CD4-positive, alpha-beta memory T cell (primary cell): ENCODE results near the gene CD40. TPM values are rescaled to one million over a fixed set of nuclear protein-coding genes. Genes with fewer than 3 reads are reported as not detected.
"Not testable (repeated sequence)": the region's sequence is repeated elsewhere in the genome, so short reads cannot be mapped to it uniquely, and the experiment has no call there.

ENCODE experiments used
- CTCF ChIA-PET: fragments of 350-600 bp; sonication (Branson Sonifier 250); formaldehyde crosslinking; loops from one replicate; lab custom pipeline; 2021; ENCODE audit warnings: inconsistent platforms; ENCODE audit not compliant: partially characterized antibody; lab: Charles Lee
- POLR2A ChIA-PET: fragments of 350-600 bp; sonication (Branson Sonifier 250); formaldehyde crosslinking; loops from one replicate; lab custom pipeline; 2021; ENCODE audit not compliant: partially characterized antibody; lab: Charles Lee
- DNase-seq, 5 donors: peaks; one replicate each; pipeline versions ENCODE4 v3.0.0 to v3.0.0-alpha.2; 2020 to 2022; ENCODE audit warnings: mixed read lengths in 1 of 5
- H3K27ac ChIP-seq: one replicate; pipeline ENCODE4 v1.7.0; 2013; ENCODE audit warnings: low read depth, low read length
- H3K27me3 ChIP-seq: 2 replicates; pipeline ENCODE4 v1.7.0; 2013; ENCODE audit warnings: mild to moderate bottlenecking, low read length, moderate library complexity; ENCODE audit not compliant: insufficient read depth
- H3K36me3 ChIP-seq: 2 replicates; pipeline ENCODE4 v1.7.0; 2013; ENCODE audit warnings: mild to moderate bottlenecking, low read length, moderate library complexity; ENCODE audit not compliant: insufficient read depth
- H3K4me1 ChIP-seq: 2 replicates; pipeline ENCODE4 v1.7.0; 2013; ENCODE audit warnings: mild to moderate bottlenecking, low read length, moderate library complexity; ENCODE audit not compliant: insufficient read depth
- H3K4me3 ChIP-seq, 2 donors: one replicate each; pipeline ENCODE4 v1.7.0; 2013; ENCODE audit warnings: low read length in 2 of 2, mild to moderate bottlenecking in 1 of 2
- H3K9me3 ChIP-seq, 2 donors: one replicate each; pipeline ENCODE4 v1.7.0; 2013; ENCODE audit warnings: low read length in 2 of 2, control low read depth in 1 of 2; ENCODE audit not compliant: control insufficient read depth in 1 of 2
- H3K27ac Mint-ChIP-seq, 7 donors: one replicate each; pipeline ENCODE4 v1.8.0; 2020 to 2021; ENCODE audit warnings: mixed read lengths in 7 of 7, mild to moderate bottlenecking in 6 of 7, inconsistent platforms in 3 of 7, moderate library complexity in 3 of 7
- H3K27me3 Mint-ChIP-seq, 2 donors: one replicate each; pipeline ENCODE4 v1.8.0; 2020 to 2021; ENCODE audit warnings: mixed read lengths in 2 of 2
- H3K36me3 Mint-ChIP-seq, 2 donors: one replicate each; pipeline ENCODE4 v1.8.0; 2020 to 2021; ENCODE audit warnings: mixed read lengths in 2 of 2, inconsistent platforms in 1 of 2, mild to moderate bottlenecking in 1 of 2
- H3K4me1 Mint-ChIP-seq, 4 donors: one replicate each; pipeline ENCODE4 v1.8.0; 2020 to 2021; ENCODE audit warnings: mixed read lengths in 4 of 4, mild to moderate bottlenecking in 1 of 4
- H3K4me3 Mint-ChIP-seq, 8 donors: one replicate each; pipeline ENCODE4 v1.8.0; 2020 to 2021; ENCODE audit warnings: mixed read lengths in 8 of 8, mild to moderate bottlenecking in 7 of 8, moderate library complexity in 6 of 8, inconsistent platforms in 3 of 8
- H3K9me3 Mint-ChIP-seq, 8 donors: one replicate each; pipeline ENCODE4 v1.8.0; 2020 to 2021; ENCODE audit warnings: mixed read lengths in 8 of 8, mild to moderate bottlenecking in 5 of 8, inconsistent platforms in 3 of 8, moderate library complexity in 1 of 8
- intact Hi-C: fragments of 100-400 bp; cut with micrococcal nuclease; formaldehyde crosslinking; loops from one replicate; pipeline ENCODE4 v1.15.1; 2023
- polyA plus RNA-seq, 2 donors: library from polyadenylated mRNA; unstranded; fragments of 300-500 nt; fragmentation: Illumina TruSeq; gene quantifications; one replicate each; pipeline ENCODE4 v1.2.3, GENCODE V29; 2021
- total RNA-seq, 2 experiments: library from RNA; stranded (reverse); gene quantifications; one replicate each; pipeline ENCODE4 v1.2.3, GENCODE V29; 2021

CD40 gene
- total and polyA plus RNA-seq, 4 experiments from 2014 or later: 2.5 to 3.7 (median 3.0) TPM

- H3K9me3 Mint-ChIP-seq, H3K4me3 Mint-ChIP-seq, H3K4me3 ChIP-seq, intact Hi-C loops, DNase-seq, H3K27me3 Mint-ChIP-seq, H3K9me3 ChIP-seq, H3K36me3 ChIP-seq, H3K27me3 ChIP-seq, H3K27ac Mint-ChIP-seq, H3K27ac ChIP-seq, POLR2A ChIA-PET: not testable (repeated sequence)
- CTCF ChIA-PET: interaction anchor here (0.9 to 1.7 kb wide), 2 partner anchors 40 to 77 kb away, joined by 3 to 5 read pairs; no protein-coding TSS in a partner anchor
- Mint-ChIP-seq H3K4me1 (peaks cover 12 to 34% (median 27%) of the 10 kb centered on the region in 4 donors), H3K36me3 (peaks cover 0 to 10% of the 10 kb centered on the region in 2 donors)
- peaks cover 28% of the 10 kb centered on the region for H3K4me1 ChIP-seq
Measured at GRCh38 chr20:46091622-46092535, 26.2 kb upstream of the CD40 start.

GRCh38 chr20:46093531-46093930 is 24.6 kb upstream of the CD40 start:
- no peaks in the 10 kb centered on the region for H3K9me3 ChIP-seq
- Mint-ChIP-seq H3K4me3 (no peak overlapping the region), H3K9me3 (no peaks in the 10 kb centered on the region), H3K27ac (no peak overlapping the region), H3K4me1 (peaks cover 3 to 17% (median 12%) of the 10 kb centered on the region in 4 donors), H3K27me3 (peaks cover 0 to 4% of the 10 kb centered on the region in 2 donors), H3K36me3 (peaks cover 0 to 4% of the 10 kb centered on the region in 2 donors)
- ChIA-PET CTCF (no interaction called here), POLR2A (no interaction called here)
- H3K36me3 ChIP-seq: no peaks in the 10 kb centered on the region
- H3K4me1 ChIP-seq: peaks cover 12% of the 10 kb centered on the region
- H3K4me3 ChIP-seq: no peak overlapping the region
- intact Hi-C loops: no loop called here
- H3K27me3 ChIP-seq: no peaks in the 10 kb centered on the region
- no peak overlapping the region for H3K27ac ChIP-seq
- DNase-seq: no peak

DNA sequence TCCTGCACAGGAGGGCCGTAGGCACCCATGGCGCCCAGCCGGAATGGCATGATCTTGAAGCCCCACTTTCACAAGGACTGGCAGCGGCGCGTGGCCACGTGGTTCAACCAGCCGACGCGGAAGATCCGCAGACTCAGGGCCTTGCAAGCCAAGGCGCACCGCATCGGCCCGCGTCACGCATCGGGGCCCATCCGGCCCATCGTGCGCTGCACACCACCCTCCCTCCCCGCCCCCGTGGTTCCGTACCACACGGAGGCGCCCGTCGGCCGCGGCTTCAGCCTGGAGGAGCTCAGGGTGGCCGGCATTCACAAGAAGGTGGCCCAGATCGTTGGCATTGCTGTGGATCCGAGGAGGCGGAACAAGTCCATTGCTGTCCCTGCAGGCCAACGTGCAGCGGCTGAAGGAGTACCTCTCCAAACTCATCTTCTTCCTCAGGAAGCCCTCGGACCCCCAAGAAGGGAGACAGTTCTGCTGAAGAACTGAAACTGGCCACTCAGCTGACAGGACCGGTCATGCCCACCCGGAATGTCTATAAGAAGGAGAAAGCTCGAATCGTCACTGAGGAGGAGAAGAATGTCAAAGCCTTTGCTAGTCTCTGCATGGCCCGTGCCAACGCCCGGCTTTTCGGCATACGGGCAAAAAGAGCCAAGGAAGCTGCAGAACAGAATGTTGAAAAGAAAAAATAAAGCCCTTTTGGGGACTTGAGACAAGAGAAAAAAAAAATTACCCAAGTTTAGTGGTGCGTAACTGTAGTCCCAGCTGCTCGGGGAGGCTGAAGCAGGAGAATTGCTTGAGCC is 18.4 kb upstream of the CD40 start:
- H3K27ac ChIP-seq: no peak overlapping the region
- peaks cover 0 to 8% (median 3%) of the 10 kb centered on the region in 8 donors for H3K9me3 Mint-ChIP-seq
- peaks cover 0 to 10% of the 10 kb centered on the region in 2 donors for H3K36me3 Mint-ChIP-seq
- DNase-seq: no peak
- ChIA-PET CTCF (no interaction called here), POLR2A (no interaction called here)
- H3K27ac Mint-ChIP-seq: no peak overlapping the region
- no peaks in the 10 kb centered on the region for H3K4me1 Mint-ChIP-seq
- H3K27me3 ChIP-seq: peaks cover 20% of the 10 kb centered on the region
- no peaks in the 10 kb centered on the region for H3K36me3 ChIP-seq
- H3K4me3 ChIP-seq: no peak overlapping the region
- no peak overlapping the region for H3K4me3 Mint-ChIP-seq
- H3K9me3 ChIP-seq: no peaks in the 10 kb centered on the region
- no peaks in the 10 kb centered on the region for H3K4me1 ChIP-seq
- intact Hi-C loops: no loop called here
- H3K27me3 Mint-ChIP-seq: peaks cover 25 to 30% of the 10 kb centered on the region in 2 donors

GRCh38 chr20:46100444-46100843 is 17.7 kb upstream of the CD40 start:
- H3K4me3 ChIP-seq, H3K4me3 Mint-ChIP-seq, POLR2A ChIA-PET, H3K4me1 ChIP-seq, H3K9me3 ChIP-seq, CTCF ChIA-PET, intact Hi-C loops, H3K36me3 ChIP-seq, H3K27ac ChIP-seq, H3K4me1 Mint-ChIP-seq, H3K27ac Mint-ChIP-seq, H3K9me3 Mint-ChIP-seq, DNase-seq: not testable (repeated sequence)
- Mint-ChIP-seq H3K27me3 (peaks cover 30 to 31% of the 10 kb centered on the region in 2 donors), H3K36me3 (peaks cover 0 to 10% of the 10 kb centered on the region in 2 donors)
- peaks cover 20% of the 10 kb centered on the region for H3K27me3 ChIP-seq

DNA sequence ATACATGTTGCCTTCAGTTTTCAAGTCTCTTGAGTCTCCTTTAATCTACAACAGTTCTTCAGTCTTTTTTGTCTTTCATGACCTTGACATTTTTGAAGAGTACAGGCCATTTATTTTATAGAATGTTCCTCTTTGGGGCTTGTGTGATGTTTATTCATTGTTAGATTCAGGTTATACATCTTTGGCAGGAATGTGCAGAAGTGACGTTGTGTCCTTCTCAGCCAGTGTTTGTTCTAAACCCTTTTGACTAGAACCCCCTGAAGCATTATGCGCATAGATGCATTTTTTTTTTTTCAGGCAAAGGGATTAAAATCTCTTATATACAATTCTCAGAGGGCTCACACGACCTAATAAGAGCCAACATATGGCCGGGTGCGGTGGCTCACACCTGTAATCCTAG is 17.1 kb upstream of the CD40 start:
- Mint-ChIP-seq H3K4me3 (no peak overlapping the region), H3K36me3 (peaks cover 0 to 10% of the 10 kb centered on the region in 2 donors), H3K9me3 (peaks cover 0 to 8% (median 4%) of the 10 kb centered on the region in 8 donors), H3K27me3 (peaks cover 33 to 35% of the 10 kb centered on the region in 2 donors), H3K4me1 (no peaks in the 10 kb centered on the region), H3K27ac (no peak overlapping the region)
- Histone ChIP-seq H3K4me1 (no peaks in the 10 kb centered on the region), H3K4me3 (no peak overlapping the region), H3K27ac (no peak overlapping the region), H3K36me3 (no peaks in the 10 kb centered on the region), H3K9me3 (no peaks in the 10 kb centered on the region), H3K27me3 (peaks cover 20% of the 10 kb centered on the region)
- POLR2A ChIA-PET: no interaction called here
- intact Hi-C loops: no loop called here
- CTCF ChIA-PET: no interaction called here
- no peak for DNase-seq

GRCh38 chr20:46101957-46102356 is 16.2 kb upstream of the CD40 start:
- CTCF ChIA-PET: interaction anchor here (1.5 kb wide), 1 partner anchor 42 kb away, joined by 3 read pairs; no protein-coding TSS in a partner anchor
- intact Hi-C loops: no loop called here

DNA sequence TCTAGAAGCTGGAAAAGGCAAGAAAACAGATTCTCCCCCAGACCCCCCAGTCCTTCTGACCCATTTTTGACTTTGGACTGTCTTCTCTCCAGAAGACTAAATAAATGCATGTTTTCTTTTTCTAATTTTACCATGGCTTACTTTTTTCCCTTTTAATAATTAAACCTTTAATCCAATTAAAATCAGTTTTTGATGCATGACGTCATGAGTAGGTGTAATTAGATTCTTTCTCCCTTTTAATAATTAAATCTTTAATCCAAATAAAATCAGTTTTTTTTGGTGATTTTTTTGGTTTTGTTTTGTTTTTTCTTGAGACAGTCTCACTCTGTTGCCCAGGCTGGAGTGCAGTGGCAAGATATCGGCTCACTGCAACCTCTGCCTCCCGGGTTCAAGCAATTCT is 15.2 kb upstream of the CD40 start:
- Mint-ChIP-seq H3K36me3 (peaks cover 0 to 10% of the 10 kb centered on the region in 2 donors), H3K27me3 (peaks cover 41 to 45% of the 10 kb centered on the region in 2 donors), H3K4me1 (no peaks in the 10 kb centered on the region), H3K9me3 (peaks cover 0 to 8% (median 4%) of the 10 kb centered on the region in 8 donors), H3K4me3 (no peak overlapping the region), H3K27ac (no peak overlapping the region)
- Histone ChIP-seq H3K27me3 (peaks cover 20% of the 10 kb centered on the region), H3K4me3 (no peak overlapping the region), H3K9me3 (no peaks in the 10 kb centered on the region), H3K36me3 (no peaks in the 10 kb centered on the region), H3K27ac (no peak overlapping the region), H3K4me1 (no peaks in the 10 kb centered on the region)
- CTCF ChIA-PET: interaction anchor here (1.5 kb wide), 1 partner anchor 41 kb away, joined by 3 read pairs; no protein-coding TSS in a partner anchor
- intact Hi-C loops: no loop called here
- POLR2A ChIA-PET: no interaction called here
- DNase-seq: no peak

More at GRCh38 chr20:46101957-46102356, 16.2 kb upstream of the CD40 start:
- DNase-seq: no peak
- peaks cover 0 to 10% of the 10 kb centered on the region in 2 donors for H3K36me3 Mint-ChIP-seq
- Histone ChIP-seq H3K4me1 (no peaks in the 10 kb centered on the region), H3K9me3 (no peaks in the 10 kb centered on the region), H3K27me3 (peaks cover 20% of the 10 kb centered on the region), H3K4me3 (no peak overlapping the region), H3K27ac (no peak overlapping the region), H3K36me3 (no peaks in the 10 kb centered on the region)
- no peak overlapping the region for H3K27ac Mint-ChIP-seq
- POLR2A ChIA-PET: no interaction called here
- H3K27me3 Mint-ChIP-seq: peaks cover 36% of the 10 kb centered on the region in 2 donors
- H3K4me1 Mint-ChIP-seq: no peaks in the 10 kb centered on the region
- H3K4me3 Mint-ChIP-seq: no peak overlapping the region
- peaks cover 0 to 8% (median 4%) of the 10 kb centered on the region in 8 donors for H3K9me3 Mint-ChIP-seq
